H9 (cell line): Measurements from ENCODE around the gene GAN. TPM values are rescaled to one million over a fixed set of nuclear protein-coding genes. Genes with fewer than 3 reads are reported as not detected.

Experiments used
- DNase-seq: peaks from one replicate; pipeline ENCODE4 v3.0.0-alpha.2; 2017
- H2AFZ ChIP-seq: one replicate; pipeline ENCODE4 v1.6.1; 2013; ENCODE audit warnings: mild to moderate bottlenecking, low read length, control low read depth, moderate library complexity
- H2AK5ac ChIP-seq: 2 replicates; pipeline ENCODE4 v1.6.1; 2013; ENCODE audit warnings: low read length, control low read depth, mixed read lengths; ENCODE audit not compliant: insufficient read length
- H2BK120ac ChIP-seq: one replicate; pipeline ENCODE4 v1.6.1; 2013; ENCODE audit warnings: low read depth, mild to moderate bottlenecking, low read length, control low read depth, inconsistent platforms; ENCODE audit not compliant: poor library complexity, severe bottlenecking
- H2BK12ac ChIP-seq: 2 replicates; pipeline ENCODE4 v1.6.1; 2013; ENCODE audit warnings: low read length, control low read depth, mixed read lengths, low read depth; ENCODE audit not compliant: insufficient read length
- H2BK15ac ChIP-seq: 2 replicates; pipeline ENCODE4 v1.6.1; 2013; ENCODE audit warnings: low read depth, low read length, control low read depth
- H2BK20ac ChIP-seq: one replicate; pipeline ENCODE4 v1.6.1; 2013; ENCODE audit warnings: low read depth, mild to moderate bottlenecking, low read length, control low read depth, inconsistent platforms; ENCODE audit not compliant: poor library complexity, severe bottlenecking
- H2BK5ac ChIP-seq: 2 replicates; pipeline ENCODE4 v1.6.1; 2013; ENCODE audit warnings: low read length, control low read depth, mixed read lengths; ENCODE audit not compliant: insufficient read length
- H3K14ac ChIP-seq: 2 replicates; pipeline ENCODE4 v1.6.1; 2013; ENCODE audit warnings: low read length, control low read depth; ENCODE audit not compliant: insufficient read depth
- H3K18ac ChIP-seq: 2 replicates; pipeline ENCODE4 v1.6.1; 2013; ENCODE audit warnings: low read depth, mild to moderate bottlenecking, mixed read lengths, low read length, control low read depth; ENCODE audit not compliant: insufficient read length
- H3K23ac ChIP-seq: 2 replicates; pipeline ENCODE4 v1.6.1; 2013; ENCODE audit warnings: low read length, control low read depth, mixed read lengths, low read depth; ENCODE audit not compliant: insufficient read length
- H3K23me2 ChIP-seq: 2 replicates; pipeline ENCODE4 v1.6.1; 2013; ENCODE audit warnings: low read depth, mild to moderate bottlenecking, mixed read lengths, low read length, control low read depth; ENCODE audit not compliant: insufficient read length, poor library complexity, severe bottlenecking
- H3K27ac ChIP-seq: 2 replicates; pipeline ENCODE4 v1.5.1; 2013; ENCODE audit warnings: low read length, control low read depth, mixed read lengths, low read depth; ENCODE audit not compliant: insufficient read length
- H3K27me3 ChIP-seq: 2 replicates; pipeline ENCODE4 v1.6.1; 2013; ENCODE audit warnings: low read length, control low read depth, inconsistent platforms; ENCODE audit not compliant: insufficient read depth
- H3K4ac ChIP-seq: 2 replicates; pipeline ENCODE4 v1.6.1; 2013; ENCODE audit warnings: low read depth, mild to moderate bottlenecking, control low read depth, inconsistent platforms, low read length, moderate library complexity
- H3K4me1 ChIP-seq: 2 replicates; pipeline ENCODE4 v1.6.1; 2013; ENCODE audit warnings: low read length, control low read depth, inconsistent platforms; ENCODE audit not compliant: insufficient read depth
- H3K4me2 ChIP-seq: 2 replicates; pipeline ENCODE4 v1.6.1; 2013; ENCODE audit warnings: low read length, control low read depth, mixed read lengths; ENCODE audit not compliant: insufficient read length, insufficient read depth
- H3K56ac ChIP-seq: 2 replicates; pipeline ENCODE4 v1.6.1; 2013; ENCODE audit warnings: low read depth, mild to moderate bottlenecking, mixed read lengths, low read length, control low read depth; ENCODE audit not compliant: insufficient read length
- H3K79me1 ChIP-seq: 2 replicates; pipeline ENCODE4 v1.6.1; 2013; ENCODE audit warnings: low read depth, mild to moderate bottlenecking, moderate library complexity, low read length, control low read depth, inconsistent platforms; ENCODE audit not compliant: insufficient read depth, poor library complexity, severe bottlenecking
- H3K79me2 ChIP-seq: 2 replicates; pipeline ENCODE4 v1.6.1; 2013; ENCODE audit warnings: low read length, control low read depth, inconsistent platforms; ENCODE audit not compliant: insufficient read depth
- H3K9ac ChIP-seq: 2 replicates; pipeline ENCODE4 v1.6.1; 2013; ENCODE audit warnings: low read length, control low read depth, mixed read lengths; ENCODE audit not compliant: insufficient read length; ENCODE audit errors: extremely low read depth
- H3K9me3 ChIP-seq: one replicate; pipeline ENCODE4 v1.6.1; 2013; ENCODE audit warnings: low read depth, low read length, inconsistent platforms; ENCODE audit not compliant: control insufficient read depth
- H3T11ph ChIP-seq: one replicate; pipeline ENCODE4 v1.6.1; 2013; ENCODE audit warnings: mild to moderate bottlenecking, low read length, control low read depth, inconsistent platforms
- H4K20me1 ChIP-seq: one replicate; pipeline ENCODE4 v1.6.1; 2013; ENCODE audit not compliant: control insufficient read depth, insufficient read length, insufficient read depth
- H4K5ac ChIP-seq: 2 replicates; pipeline ENCODE4 v1.6.1; 2013; ENCODE audit warnings: low read depth, mild to moderate bottlenecking, mixed read lengths, low read length, control low read depth; ENCODE audit not compliant: insufficient read length
- H4K8ac ChIP-seq: replicated peaks from 2 replicates; pipeline ENCODE4 v1.6.1; 2013; ENCODE audit warnings: low read length, control low read depth, mixed read lengths, low read depth; ENCODE audit not compliant: insufficient read length
- H4K91ac ChIP-seq: 2 replicates; pipeline ENCODE4 v1.6.1; 2013; ENCODE audit warnings: low read depth, mild to moderate bottlenecking, moderate library complexity, mixed read lengths, low read length, control low read depth; ENCODE audit not compliant: insufficient read length
- H3K27ac Mint-ChIP-seq, 3 experiments: 2 replicates in 2 of 3; 3 replicates in 1 of 3; pipeline ENCODE4 v1.8.0; 2020 to 2021; ENCODE audit warnings: mixed read lengths in 3 of 3, mild to moderate bottlenecking in 1 of 3, moderate library complexity in 1 of 3
- H3K27me3 Mint-ChIP-seq: 2 replicates; pipeline ENCODE4 v1.8.0; 2021; ENCODE audit warnings: low read depth, mild to moderate bottlenecking, moderate library complexity, mixed read lengths
- H3K36me3 Mint-ChIP-seq, 3 experiments: 2 replicates in 2 of 3; 3 replicates in 1 of 3; pipeline ENCODE4 v1.8.0; 2020 to 2021; ENCODE audit warnings: low read depth in 3 of 3, mixed read lengths in 3 of 3; ENCODE audit not compliant: insufficient read depth in 1 of 3
- H3K4me1 Mint-ChIP-seq, 2 experiments: 2 replicates each; pipeline ENCODE4 v1.8.0; 2020; ENCODE audit warnings: mixed read lengths in 2 of 2
- H3K4me3 Mint-ChIP-seq, 2 experiments: 2 replicates in 1 of 2; 3 replicates in 1 of 2; pipeline ENCODE4 v1.8.0; 2020 to 2021; ENCODE audit warnings: mild to moderate bottlenecking in 2 of 2, mixed read lengths in 2 of 2, moderate library complexity in 1 of 2
- H3K9me3 Mint-ChIP-seq, 2 experiments: 2 replicates in 1 of 2; 3 replicates in 1 of 2; pipeline ENCODE4 v1.8.0; 2020; ENCODE audit warnings: mild to moderate bottlenecking in 2 of 2, mixed read lengths in 2 of 2, moderate library complexity in 1 of 2
- CTCF ChIP-seq: fragments of 200-600 bp; sonication (generic); conservative IDR thresholded peaks from 3 replicates; pipeline ENCODE4 v1.8.0; 2021; ENCODE audit warnings: antibody characterized with exemption, mild to moderate bottlenecking
- WGBS: extraction: QIAGEN DNeasy Blood & Tissue Kit; methylation state at CpG from one replicate; pipeline ENCODE4 v1.1.7; 2013; ENCODE audit warnings: missing lambda C conversion rate, low lambda C conversion rate, mixed read lengths; ENCODE audit not compliant: insufficient read length; ENCODE audit errors: extremely low coverage; 5-methylcytosine and 5-hydroxymethylcytosine counted together
- total RNA-seq: library from RNA; stranded (reverse); gene quantifications from 2 replicates; pipeline ENCODE4 v1.2.1, GENCODE V29; 2021

Gene GAN
- total RNA-seq, 1 experiment from 2014 or later, result 20.9 TPM

GRCh38 chr16:81397879-81398520 is 83.2 kb downstream of the GAN start:
- Mint-ChIP-seq H3K27ac (no peak overlapping the region), H3K4me3 (no peak overlapping the region), H3K9me3 (peaks cover 3 to 10% of the 10 kb centered on the region in 2 experiments; a peak in 4 of 5 replicates), H3K27me3 (peaks cover 3% of the 10 kb centered on the region), H3K36me3 (peaks cover 0 to under 1% (median 0%) of the 10 kb centered on the region in 3 experiments; a peak in 2 of 7 replicates), H3K4me1 (no peaks in the 10 kb centered on the region)
- H2BK5ac ChIP-seq, result no peak overlapping the region
- no CpG with 5 or more reads among the region's 14 CpGs for WGBS
- H3K4me1 ChIP-seq, result no peaks in the 10 kb centered on the region
- H3K4me2 ChIP-seq, result no peak overlapping the region
- H4K20me1 ChIP-seq, result no peaks in the 10 kb centered on the region
- H3T11ph ChIP-seq, result no peak overlapping the region
- no peak overlapping the region for H2BK120ac ChIP-seq
- no peak overlapping the region for H3K23ac ChIP-seq
- DNase-seq, result no peak
- H3K27me3 ChIP-seq, result no peaks in the 10 kb centered on the region
- TF ChIP-seq CTCF, result no peak
- H3K14ac ChIP-seq, result no peak overlapping the region
- no peak overlapping the region for H2BK15ac ChIP-seq
- no peak overlapping the region for H4K8ac ChIP-seq
- H2AFZ ChIP-seq, result no peak overlapping the region
- no peaks in the 10 kb centered on the region for H3K79me1 ChIP-seq
- no peak overlapping the region for H3K56ac ChIP-seq
- no peaks in the 10 kb centered on the region for H3K9me3 ChIP-seq
- H3K18ac ChIP-seq, result no peak overlapping the region
- H2BK12ac ChIP-seq, result no peak overlapping the region
- no peak overlapping the region for H2BK20ac ChIP-seq
- no peak overlapping the region for H2AK5ac ChIP-seq
- H3K79me2 ChIP-seq, result no peaks in the 10 kb centered on the region
- H3K27ac ChIP-seq, result no peak overlapping the region
- no peaks in the 10 kb centered on the region for H3K23me2 ChIP-seq
- no peak overlapping the region for H4K91ac ChIP-seq
- no peak overlapping the region for H4K5ac ChIP-seq
- no peak overlapping the region for H3K4ac ChIP-seq
- no peak overlapping the region for H3K9ac ChIP-seq
